Stimulated activated naive CD8-positive, alpha-beta T cell treated with anti-CD3 and anti-CD28 coated beads, Interleukin-15, amount 100 ng/mL, for 72 hours (primary cell): ENCODE data around the gene LNP1.
"Not testable (repeated sequence)": the region's sequence is repeated elsewhere in the genome, so short reads cannot be mapped to it uniquely, and the experiment has no call there.

Source experiments
- ATAC-seq: fragments of 150-1000 bp; cut with Tn5 transposase; 2 replicates; pipeline ENCODE4 v1.10.0; 2021; ENCODE audit warnings: mild to moderate bottlenecking, moderate library complexity
- DNase-seq, 2 donors: peaks; one replicate each; pipeline ENCODE4 v3.0.0; 2021 to 2022
- H3K27ac Mint-ChIP-seq, 2 donors: one replicate each; pipeline ENCODE4 v1.8.0; 2022; ENCODE audit warnings: mild to moderate bottlenecking in 2 of 2, mixed read lengths in 2 of 2, moderate library complexity in 2 of 2
- H3K27me3 Mint-ChIP-seq: one replicate; pipeline ENCODE4 v1.8.0; 2022; ENCODE audit warnings: mixed read lengths
- H3K4me1 Mint-ChIP-seq: one replicate; pipeline ENCODE4 v1.8.0; 2022; ENCODE audit warnings: mild to moderate bottlenecking, mixed read lengths
- H3K4me3 Mint-ChIP-seq, 2 donors: one replicate each; pipeline ENCODE4 v1.8.0; 2022; ENCODE audit warnings: mild to moderate bottlenecking in 2 of 2, mixed read lengths in 2 of 2, moderate library complexity in 1 of 2
- H3K9me3 Mint-ChIP-seq, 2 donors: one replicate each; pipeline ENCODE4 v1.8.0; 2022; ENCODE audit warnings: mixed read lengths in 2 of 2

Gene LNP1

GRCh38 chr3:100438623-100438974 lies 37.3 kb downstream of the LNP1 start:
- Mint-ChIP-seq H3K4me3 (no peak overlapping the region), H3K4me1 (peaks cover 9% of the 10 kb centered on the region), H3K27me3 (no peaks in the 10 kb centered on the region), H3K27ac (no peak overlapping the region), H3K9me3 (peaks cover 0 to 5% of the 10 kb centered on the region in 2 donors)
- no peak for DNase-seq
- ATAC-seq, result no peak

GRCh38 chr3:100440895-100441294 lies 39.6 kb downstream of the LNP1 start:
- DNase-seq, result peak in 1 of 2 donors; percentile 9
- peaks cover 9% of the 10 kb centered on the region for H3K4me1 Mint-ChIP-seq
- peak; percentile 59 for ATAC-seq
- H3K27me3 Mint-ChIP-seq, result no peaks in the 10 kb centered on the region
- peaks cover 0 to 5% of the 10 kb centered on the region in 2 donors for H3K9me3 Mint-ChIP-seq
- H3K27ac Mint-ChIP-seq, result peak overlapping the region in 1 of 2 donors; percentile 67
- H3K4me3 Mint-ChIP-seq, result peak overlapping the region; percentile 22 to 26

GRCh38 chr3:100443690-100444089 lies 42.4 kb downstream of the LNP1 start:
- Mint-ChIP-seq H3K4me1 (peaks cover 9% of the 10 kb centered on the region), H3K9me3 (peaks cover 0 to 5% of the 10 kb centered on the region in 2 donors), H3K27ac (no peak overlapping the region), H3K27me3 (no peaks in the 10 kb centered on the region), H3K4me3 (no peak overlapping the region)
- ATAC-seq (no peak), DNase-seq (no peak)

- not testable (repeated sequence) for ATAC-seq, H3K9me3 Mint-ChIP-seq, H3K4me1 Mint-ChIP-seq
Measured at GRCh38 chr3:100447067-100447466, 45.7 kb downstream of the LNP1 start.

GRCh38 chr3:100448079-100448478 lies 46.7 kb downstream of the LNP1 start:
- Mint-ChIP-seq H3K4me1 (no peaks in the 10 kb centered on the region), H3K27me3 (no peaks in the 10 kb centered on the region), H3K27ac (no peak overlapping the region), H3K4me3 (no peak overlapping the region), H3K9me3 (peaks cover 0 to under 1% of the 10 kb centered on the region in 2 donors)
- DNase-seq (no peak), ATAC-seq (no peak)

More at GRCh38 chr3:100447067-100447466, 45.7 kb downstream of the LNP1 start:
- not testable (repeated sequence) for H3K4me3 Mint-ChIP-seq, DNase-seq, H3K27me3 Mint-ChIP-seq, H3K27ac Mint-ChIP-seq

GRCh38 chr3:100449214-100449613 lies 47.9 kb downstream of the LNP1 start:
- ATAC-seq (no peak), DNase-seq (no peak)
- Mint-ChIP-seq H3K27ac (no peak overlapping the region), H3K4me1 (no peaks in the 10 kb centered on the region), H3K9me3 (no peaks in the 10 kb centered on the region), H3K27me3 (no peaks in the 10 kb centered on the region), H3K4me3 (no peak overlapping the region)

- H3K9me3 Mint-ChIP-seq, result no peaks in the 10 kb centered on the region
- H3K4me1 Mint-ChIP-seq, result no peaks in the 10 kb centered on the region
- DNase-seq (no peak), ATAC-seq (no peak)
- no peak overlapping the region for H3K4me3 Mint-ChIP-seq
- H3K27ac Mint-ChIP-seq, result no peak overlapping the region
- H3K27me3 Mint-ChIP-seq, result no peaks in the 10 kb centered on the region
Measured at GRCh38 chr3:100454677-100455076, 53.3 kb downstream of the LNP1 start.

GRCh38 chr3:100455841-100456550 lies 54.7 kb downstream of the LNP1 start:
- H3K27ac Mint-ChIP-seq, result no peak overlapping the region
- H3K4me1 Mint-ChIP-seq, result no peaks in the 10 kb centered on the region
- H3K4me3 Mint-ChIP-seq, result no peak overlapping the region
- no peaks in the 10 kb centered on the region for H3K27me3 Mint-ChIP-seq
- no peak for DNase-seq
- ATAC-seq, result no peak
- no peaks in the 10 kb centered on the region for H3K9me3 Mint-ChIP-seq

- no peak for DNase-seq
- H3K4me1 Mint-ChIP-seq, result no peaks in the 10 kb centered on the region
- H3K4me3 Mint-ChIP-seq, result no peak overlapping the region
- no peaks in the 10 kb centered on the region for H3K9me3 Mint-ChIP-seq
- H3K27me3 Mint-ChIP-seq, result no peaks in the 10 kb centered on the region
- no peak overlapping the region for H3K27ac Mint-ChIP-seq
- no peak for ATAC-seq
Measured at GRCh38 chr3:100456745-100457144, 55.4 kb downstream of the LNP1 start.

- no peaks in the 10 kb centered on the region for H3K27me3 Mint-ChIP-seq
- DNase-seq (no peak), ATAC-seq (no peak)
- no peak overlapping the region for H3K27ac Mint-ChIP-seq
- no peak overlapping the region for H3K4me3 Mint-ChIP-seq
- no peaks in the 10 kb centered on the region for H3K4me1 Mint-ChIP-seq
- no peaks in the 10 kb centered on the region for H3K9me3 Mint-ChIP-seq
Measured at GRCh38 chr3:100457811-100458210, 56.5 kb downstream of the LNP1 start.

- H3K27me3 Mint-ChIP-seq, result no peaks in the 10 kb centered on the region
- H3K27ac Mint-ChIP-seq, result no peak overlapping the region
- ATAC-seq (no peak), DNase-seq (no peak)
- no peak overlapping the region for H3K4me3 Mint-ChIP-seq
- H3K9me3 Mint-ChIP-seq, result no peaks in the 10 kb centered on the region
- no peaks in the 10 kb centered on the region for H3K4me1 Mint-ChIP-seq
Measured at GRCh38 chr3:100458814-100459213, 57.5 kb downstream of the LNP1 start.

GRCh38 chr3:100463002-100463401 lies 61.7 kb downstream of the LNP1 start:
- no peaks in the 10 kb centered on the region for H3K9me3 Mint-ChIP-seq
- peaks cover 8% of the 10 kb centered on the region for H3K4me1 Mint-ChIP-seq
- H3K27me3 Mint-ChIP-seq, result no peaks in the 10 kb centered on the region
- ATAC-seq (peak; percentile 86), DNase-seq (peak in 1 of 2 donors; percentile 15)
- H3K27ac Mint-ChIP-seq, result no peak overlapping the region
- peak overlapping the region in 1 of 2 donors; percentile 17 for H3K4me3 Mint-ChIP-seq

GRCh38 chr3:100463646-100464155 lies 62.4 kb downstream of the LNP1 start:
- peaks cover 0 to 2% of the 10 kb centered on the region in 2 donors for H3K9me3 Mint-ChIP-seq
- DNase-seq, result no peak
- no peak for ATAC-seq
- peaks cover 8% of the 10 kb centered on the region for H3K4me1 Mint-ChIP-seq
- no peaks in the 10 kb centered on the region for H3K27me3 Mint-ChIP-seq
- no peak overlapping the region for H3K4me3 Mint-ChIP-seq
- H3K27ac Mint-ChIP-seq, result no peak overlapping the region

GRCh38 chr3:100465892-100466777 lies 64.8 kb downstream of the LNP1 start:
- peak overlapping the region; percentile 45 to 87 for H3K27ac Mint-ChIP-seq
- DNase-seq, result no peak
- peaks cover 8% of the 10 kb centered on the region for H3K4me1 Mint-ChIP-seq
- H3K9me3 Mint-ChIP-seq, result peaks cover 10 to 23% of the 10 kb centered on the region in 2 donors
- H3K4me3 Mint-ChIP-seq, result peak overlapping the region; percentile 10 to 14
- H3K27me3 Mint-ChIP-seq, result no peaks in the 10 kb centered on the region
- ATAC-seq, result peak; percentile 48

GRCh38 chr3:100467133-100467532 lies 65.8 kb downstream of the LNP1 start:
- H3K4me3 Mint-ChIP-seq, result no peak overlapping the region
- DNase-seq, result no peak
- no peak for ATAC-seq
- H3K9me3 Mint-ChIP-seq, result peaks cover 10 to 23% of the 10 kb centered on the region in 2 donors
- H3K4me1 Mint-ChIP-seq, result peaks cover 8% of the 10 kb centered on the region
- H3K27ac Mint-ChIP-seq, result no peak overlapping the region
- no peaks in the 10 kb centered on the region for H3K27me3 Mint-ChIP-seq

- DNase-seq, result no peak
- no peak overlapping the region for H3K4me3 Mint-ChIP-seq
- peaks cover 10 to 23% of the 10 kb centered on the region in 2 donors for H3K9me3 Mint-ChIP-seq
- ATAC-seq, result no peak
- H3K4me1 Mint-ChIP-seq, result peaks cover 8% of the 10 kb centered on the region
- H3K27ac Mint-ChIP-seq, result no peak overlapping the region
- H3K27me3 Mint-ChIP-seq, result no peaks in the 10 kb centered on the region
Measured at GRCh38 chr3:100468676-100469075, 67.3 kb downstream of the LNP1 start.
